Fibroblast of mammary gland (primary cell): ENCODE results near the gene NDC1.

Experiments used
- DNase-seq: peaks from one replicate; pipeline ENCODE4 v3.0.0-alpha.2; 2010; ENCODE audit warnings: low read depth
- H3K4me3 ChIP-seq: 2 replicates; pipeline ENCODE4 v1.5.1; 2011; ENCODE audit warnings: low read depth, mild to moderate bottlenecking, low read length, moderate library complexity; ENCODE audit not compliant: control insufficient read depth
- TF ChIP-seq, protein P1 (sequence below): conservative IDR thresholded peaks from 2 replicates; pipeline ENCODE4 v1.5.1; 2011; ENCODE audit warnings: low read depth, low read length, inconsistent platforms; ENCODE audit not compliant: control insufficient read depth, insufficient read depth

The NDC1 gene

DNA sequence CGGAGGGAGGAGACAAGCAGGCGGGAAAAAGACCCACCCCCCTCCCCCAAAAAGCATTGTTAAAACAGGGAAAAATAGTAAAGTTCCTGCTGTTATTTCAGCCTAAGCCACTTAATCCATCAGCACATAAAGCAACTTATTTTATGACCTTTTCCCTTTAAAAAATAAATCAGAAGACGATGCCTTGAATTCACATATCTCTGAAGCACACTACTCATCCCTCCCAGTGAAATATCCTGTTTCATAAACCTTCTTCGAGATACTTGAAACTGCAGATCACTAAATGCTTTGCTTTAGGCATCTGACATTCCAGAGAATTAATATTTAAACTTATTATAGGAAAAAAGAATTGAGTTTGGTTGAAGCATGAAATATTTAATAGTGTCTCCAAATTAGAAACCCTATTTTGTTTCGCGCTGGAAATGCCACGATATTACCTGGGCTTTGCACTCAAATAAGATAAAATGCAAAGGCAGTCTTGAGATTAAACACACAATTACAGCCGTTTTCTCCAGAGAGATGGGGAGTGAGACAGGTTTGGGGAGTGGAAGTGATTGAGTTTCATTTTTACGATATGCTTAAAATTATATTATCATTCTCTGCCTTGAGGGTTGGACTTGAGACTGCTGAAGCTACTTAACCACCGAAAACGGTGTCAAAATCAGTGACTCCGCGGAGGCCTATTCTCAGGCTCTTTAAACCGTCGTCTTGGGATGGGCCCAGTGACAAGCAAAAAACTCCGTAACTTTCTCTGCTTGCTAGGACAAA is 108.5 kb downstream of the NDC1 start:
- TF ChIP-seq, protein P1, sequence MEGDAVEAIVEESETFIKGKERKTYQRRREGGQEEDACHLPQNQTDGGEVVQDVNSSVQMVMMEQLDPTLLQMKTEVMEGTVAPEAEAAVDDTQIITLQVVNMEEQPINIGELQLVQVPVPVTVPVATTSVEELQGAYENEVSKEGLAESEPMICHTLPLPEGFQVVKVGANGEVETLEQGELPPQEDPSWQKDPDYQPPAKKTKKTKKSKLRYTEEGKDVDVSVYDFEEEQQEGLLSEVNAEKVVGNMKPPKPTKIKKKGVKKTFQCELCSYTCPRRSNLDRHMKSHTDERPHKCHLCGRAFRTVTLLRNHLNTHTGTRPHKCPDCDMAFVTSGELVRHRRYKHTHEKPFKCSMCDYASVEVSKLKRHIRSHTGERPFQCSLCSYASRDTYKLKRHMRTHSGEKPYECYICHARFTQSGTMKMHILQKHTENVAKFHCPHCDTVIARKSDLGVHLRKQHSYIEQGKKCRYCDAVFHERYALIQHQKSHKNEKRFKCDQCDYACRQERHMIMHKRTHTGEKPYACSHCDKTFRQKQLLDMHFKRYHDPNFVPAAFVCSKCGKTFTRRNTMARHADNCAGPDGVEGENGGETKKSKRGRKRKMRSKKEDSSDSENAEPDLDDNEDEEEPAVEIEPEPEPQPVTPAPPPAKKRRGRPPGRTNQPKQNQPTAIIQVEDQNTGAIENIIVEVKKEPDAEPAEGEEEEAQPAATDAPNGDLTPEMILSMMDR = no peak
- DNase-seq = no peak
- no peak overlapping the region for H3K4me3 ChIP-seq

DNA sequence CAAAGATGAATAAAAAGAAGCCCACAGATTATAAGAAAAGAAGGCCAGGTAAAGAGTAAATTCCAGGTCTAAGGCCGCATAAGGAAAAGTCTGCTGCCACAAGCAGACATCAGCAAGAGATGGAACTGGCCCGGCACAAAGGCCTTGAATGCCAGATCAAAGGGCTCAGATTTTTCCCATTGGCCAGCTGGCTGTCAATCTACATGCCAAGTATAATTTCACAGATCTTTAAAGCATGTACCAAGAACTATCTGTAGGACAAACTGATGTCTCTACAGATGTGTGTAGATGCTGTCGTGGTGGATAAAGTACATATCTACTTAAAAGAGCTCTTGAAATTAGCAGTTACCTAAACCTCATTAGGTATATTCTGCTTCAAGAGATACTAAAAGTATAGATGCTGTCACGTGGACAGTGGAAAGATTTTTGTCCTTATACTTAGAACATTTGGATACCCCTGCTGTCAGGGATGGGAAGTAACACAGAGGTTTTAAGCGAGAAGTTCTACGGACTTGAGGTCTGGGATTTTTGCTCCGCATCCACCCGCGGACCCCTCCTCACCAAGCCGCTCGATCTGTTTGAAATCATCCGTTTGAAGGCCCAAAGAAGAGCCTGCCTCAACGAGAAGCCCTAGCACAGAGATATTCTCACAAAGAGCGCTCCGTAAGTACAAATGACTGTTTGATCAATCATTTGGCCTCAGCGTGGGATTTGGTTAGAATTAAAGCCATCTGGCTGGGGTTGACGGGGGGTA is 109.2 kb downstream of the NDC1 start:
- peak; percentile 56 for DNase-seq
- TF ChIP-seq, protein P1 = no peak
- no peak overlapping the region for H3K4me3 ChIP-seq

DNA sequence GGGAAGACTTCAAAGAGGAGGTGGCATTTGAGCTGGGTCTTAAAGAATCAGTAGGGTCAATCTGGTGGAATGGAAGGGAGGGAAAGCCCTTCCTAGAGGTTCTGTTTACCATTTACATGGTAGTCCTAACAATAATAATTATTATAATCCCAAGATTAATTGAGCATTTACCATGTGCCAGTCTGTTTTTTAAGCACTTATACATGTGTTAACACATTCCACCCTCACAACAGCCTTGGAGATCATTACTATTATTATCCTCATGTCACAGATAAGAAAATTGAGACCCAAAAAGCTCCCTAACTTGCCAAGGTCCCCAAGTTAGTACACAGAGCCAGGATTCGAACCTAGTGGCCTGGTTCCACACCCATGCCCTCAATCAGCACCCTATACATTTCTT is 109.9 kb downstream of the NDC1 start:
- DNase-seq = no peak
- TF ChIP-seq, protein P1 = no peak
- no peak overlapping the region for H3K4me3 ChIP-seq

DNA sequence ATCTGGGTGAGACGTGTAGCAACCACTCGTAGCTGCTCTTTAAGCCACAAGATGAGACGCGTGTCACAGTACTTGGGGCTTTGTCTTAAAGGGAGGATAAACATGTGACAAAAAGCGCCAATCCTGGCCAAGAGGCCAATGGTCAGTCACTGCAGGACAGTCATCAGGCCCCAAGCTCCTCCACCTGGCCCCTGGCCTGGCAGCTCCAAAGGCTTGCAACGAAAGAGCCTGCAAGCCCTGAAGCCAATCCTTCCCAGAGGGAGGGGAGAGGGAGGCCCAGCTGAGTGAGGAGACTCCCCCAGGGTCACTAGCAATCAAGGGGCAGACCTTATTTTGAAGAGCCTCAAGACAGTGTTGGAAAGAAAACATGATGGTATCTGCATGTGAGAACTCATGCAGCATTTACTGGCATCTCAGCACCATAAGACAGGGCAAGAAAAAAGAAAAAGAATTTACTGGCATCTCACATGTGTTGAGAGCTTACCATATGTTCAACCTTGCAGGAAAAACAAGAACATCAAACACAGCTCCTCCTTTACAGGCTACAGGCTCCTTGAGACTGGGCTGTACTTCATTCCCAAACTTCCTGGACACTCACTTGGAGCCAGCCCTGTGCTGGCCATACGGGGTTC is 110.5 kb downstream of the NDC1 start:
- no peak overlapping the region for H3K4me3 ChIP-seq
- TF ChIP-seq, protein P1 = no peak
- DNase-seq = no peak

DNA sequence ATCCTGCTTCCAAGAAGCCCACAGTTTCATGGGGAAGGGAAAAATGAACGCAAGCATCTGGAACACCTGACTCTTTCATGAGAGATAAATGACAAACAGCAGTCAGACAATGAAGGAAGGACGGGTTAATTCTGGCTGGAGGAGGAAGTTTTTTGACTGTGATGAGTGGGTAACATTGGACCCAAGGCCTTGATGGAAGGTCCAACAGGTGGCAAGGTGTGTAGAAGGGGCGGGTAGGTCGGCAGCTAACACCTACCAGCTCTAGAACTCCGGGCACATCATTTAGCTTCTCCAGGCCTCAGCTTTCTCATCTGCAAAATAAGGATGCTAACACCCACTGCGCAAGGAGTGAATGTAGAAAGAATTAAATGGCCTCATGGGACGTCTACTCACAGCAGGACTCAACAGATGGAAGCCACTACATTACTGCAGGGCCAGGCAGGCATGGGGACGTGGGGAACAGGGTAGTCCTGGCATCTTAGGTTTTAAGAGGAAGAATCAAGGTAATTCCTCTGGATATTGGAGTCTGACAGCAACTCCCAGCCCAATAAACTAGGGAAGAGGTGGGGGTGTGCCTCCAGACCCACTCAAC is 112.0 kb downstream of the NDC1 start:
- TF ChIP-seq, protein P1 = no peak
- no peak for DNase-seq
- H3K4me3 ChIP-seq = no peak overlapping the region

DNA sequence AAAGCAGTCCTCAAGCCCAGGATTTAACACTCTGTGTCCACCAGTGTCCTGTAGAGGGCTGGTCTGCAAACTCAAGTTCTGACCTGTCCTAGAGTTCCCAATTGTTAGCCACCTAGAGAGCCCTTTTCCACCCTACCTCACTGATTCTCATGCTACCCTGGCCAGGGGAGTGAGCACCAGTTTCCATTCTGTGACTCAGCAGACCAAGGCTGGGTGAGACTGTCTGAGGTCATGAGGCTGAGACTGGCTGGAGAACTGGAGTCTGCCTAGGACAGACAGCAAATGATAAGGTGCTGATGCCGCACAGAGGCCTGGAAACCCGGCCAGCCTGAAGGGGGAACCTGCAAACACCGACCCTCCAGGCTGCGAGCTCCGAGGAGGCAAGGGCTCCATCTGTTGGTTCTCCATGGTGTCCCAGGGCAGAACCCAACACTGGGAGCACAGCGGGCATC is 112.8 kb downstream of the NDC1 start:
- TF ChIP-seq, protein P1 = no peak
- DNase-seq = no peak
- no peak overlapping the region for H3K4me3 ChIP-seq
